ENCODE measurements around the gene FRY. TPM values are rescaled to one million over a fixed set of nuclear protein-coding genes. Genes with fewer than 3 reads are reported as not detected.

The FRY gene
- total RNA-seq, 1 donor from 2014 or later = 29.8 TPM

DNA sequence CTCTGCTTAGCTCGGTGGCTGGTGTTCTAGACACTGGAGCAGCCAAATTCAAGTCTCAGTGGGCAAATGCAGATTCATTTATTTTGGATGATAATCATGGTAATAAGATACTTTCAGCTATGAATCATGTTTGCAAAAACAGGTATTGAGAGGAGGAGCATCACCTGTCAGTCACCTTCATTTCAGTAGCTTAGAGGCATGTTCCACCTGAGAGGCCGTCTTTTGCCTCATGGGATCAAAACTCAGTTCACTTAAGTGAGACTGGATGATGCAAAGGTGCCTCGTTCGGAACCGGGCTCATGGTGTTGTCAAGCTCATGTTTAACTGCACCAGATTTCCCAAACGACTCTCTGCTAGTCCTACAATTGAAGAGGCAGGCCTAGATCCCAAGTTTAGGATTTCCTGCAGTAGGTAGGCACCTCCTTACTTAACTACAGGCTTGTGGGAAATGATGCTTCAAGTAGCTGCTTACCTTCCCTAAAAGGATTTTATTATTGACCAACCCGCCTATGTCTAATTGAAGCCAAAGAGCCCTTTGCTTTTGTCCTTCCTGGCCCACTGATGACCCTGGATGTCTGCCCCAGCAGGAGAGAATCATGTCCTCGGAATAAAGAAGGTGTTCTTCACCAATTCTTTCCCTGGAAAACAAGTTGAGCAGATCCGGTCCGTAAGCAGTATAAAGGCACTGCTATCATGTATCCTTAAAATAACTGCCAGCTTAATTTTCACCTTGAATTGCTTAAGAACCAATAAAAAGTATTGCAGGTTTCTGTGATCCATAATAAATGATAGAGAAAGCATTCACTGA, 223.5 kb downstream of the FRY start:
- DNase-seq (ENCODE audit: low read depth) = no peak

DNA sequence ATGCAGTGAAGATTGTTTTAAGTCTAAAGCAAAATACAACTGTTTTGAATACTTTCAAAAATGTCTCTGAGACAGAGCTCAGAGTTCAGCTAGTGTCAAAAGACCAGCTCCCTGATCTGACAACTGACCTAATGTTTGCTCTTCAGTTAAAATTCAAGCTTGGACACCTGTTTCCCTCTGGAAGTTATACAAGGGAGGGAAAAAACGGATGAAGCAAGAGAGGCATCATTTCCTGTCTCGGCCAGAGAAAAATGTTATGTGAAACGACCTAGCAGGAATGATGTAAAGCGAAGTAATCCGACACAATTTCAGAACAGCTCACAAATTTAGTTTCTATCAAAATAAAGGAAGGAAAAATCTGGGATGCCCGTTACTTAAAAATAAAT, 224.1 kb downstream of the FRY start:
- DNase-seq (ENCODE audit: low read depth) = no peak

DNA sequence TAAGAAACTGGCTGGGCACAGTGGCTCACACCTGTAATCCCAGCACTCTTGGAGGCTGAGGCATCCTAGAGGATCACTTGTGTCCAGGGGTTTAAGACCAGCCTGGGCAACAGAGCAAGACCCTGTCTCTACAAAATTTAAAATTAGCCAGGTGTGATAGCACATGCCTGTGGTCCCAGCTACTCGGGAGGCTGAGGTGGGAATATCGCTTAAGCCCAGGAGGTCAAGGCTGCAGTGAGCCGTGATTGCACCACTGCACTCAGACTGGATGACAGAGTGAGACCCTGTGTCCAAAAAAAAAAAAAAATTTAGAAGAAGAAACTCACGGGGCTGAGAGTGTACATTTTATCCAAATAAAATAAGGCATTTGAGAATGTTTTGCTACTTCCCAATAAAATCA, 224.7 kb downstream of the FRY start:
- no peak for DNase-seq (ENCODE audit: low read depth)

DNA sequence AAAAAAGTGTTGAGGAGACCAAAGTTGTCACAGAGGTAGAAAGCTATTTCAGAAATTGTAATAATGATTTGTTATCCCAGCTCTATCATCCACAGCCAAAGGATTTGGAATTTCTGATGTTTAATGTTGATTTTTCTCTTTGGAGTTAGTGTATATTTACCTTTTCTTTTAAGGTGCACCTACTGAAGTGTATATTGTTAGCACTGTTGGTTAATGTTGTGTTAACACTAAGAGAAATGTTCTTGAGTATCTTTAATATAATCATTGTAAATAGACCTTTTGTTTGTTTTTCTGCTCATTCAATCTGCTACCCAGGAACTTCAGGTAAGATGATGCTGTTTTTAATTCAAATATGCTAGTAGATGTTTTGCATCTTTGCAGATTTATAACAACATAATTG, 226.1 kb downstream of the FRY start:
- no peak for DNase-seq (ENCODE audit: low read depth)

DNA sequence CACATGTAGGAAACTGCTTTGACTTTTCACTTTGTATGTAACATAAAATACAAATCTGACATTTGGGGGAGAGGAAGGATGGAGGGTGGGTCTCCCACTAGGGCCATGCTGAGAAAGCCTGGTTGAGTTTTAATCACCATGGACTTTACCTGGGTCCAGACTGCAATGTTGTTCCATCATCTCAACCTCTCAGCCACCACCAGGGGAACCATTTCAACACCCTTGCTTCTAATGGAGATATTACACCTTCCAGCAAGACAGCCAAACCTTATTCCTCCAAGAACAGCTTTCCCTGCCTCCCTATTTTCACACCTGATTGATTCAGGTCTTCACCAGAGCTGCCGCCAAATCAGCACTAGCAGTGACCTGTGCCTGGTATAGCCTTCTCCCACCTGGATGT, 227.5 kb downstream of the FRY start:
- DNase-seq (ENCODE audit: low read depth) = no peak

DNA sequence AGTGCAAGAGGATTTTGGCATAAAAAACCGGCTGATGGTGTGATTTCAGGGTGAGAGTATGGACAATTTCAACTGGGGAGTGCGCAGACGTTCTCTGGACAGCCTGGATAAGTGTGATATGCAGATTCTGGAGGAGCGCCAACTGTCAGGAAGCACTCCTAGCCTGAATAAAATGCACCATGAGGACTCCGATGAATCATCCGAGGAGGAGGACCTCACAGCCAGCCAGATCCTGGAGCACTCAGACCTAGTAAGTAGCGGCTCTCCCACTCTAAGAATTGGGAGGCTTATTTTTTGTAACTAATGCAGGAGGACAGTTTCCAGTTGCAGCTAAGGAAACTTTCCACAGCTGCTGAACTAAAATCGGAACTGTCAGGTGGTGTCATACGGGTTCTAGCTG, 230.0 kb downstream of the FRY start:
- peak; percentile 86 for DNase-seq (ENCODE audit: low read depth)

DNA sequence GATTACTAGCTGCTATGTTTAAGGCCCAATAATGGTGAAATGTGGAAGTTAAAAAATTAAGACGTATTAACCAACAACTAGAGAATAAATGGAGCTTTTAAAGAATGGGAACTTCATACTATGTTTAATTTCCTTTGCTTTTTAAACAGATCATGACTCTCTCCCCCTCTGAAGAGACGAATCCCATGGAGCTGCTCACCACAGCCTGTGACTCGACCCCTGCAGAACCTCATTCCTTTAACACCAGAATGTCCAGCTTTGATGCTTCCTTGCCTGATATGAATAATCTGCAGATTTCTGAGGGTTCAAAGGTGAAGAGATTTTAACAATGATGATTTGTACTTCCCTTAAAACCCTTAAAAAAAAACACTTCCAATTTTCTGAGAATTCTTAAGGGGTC, 230.6 kb downstream of the FRY start:
- DNase-seq (ENCODE audit: low read depth) = peak; percentile 14

DNA sequence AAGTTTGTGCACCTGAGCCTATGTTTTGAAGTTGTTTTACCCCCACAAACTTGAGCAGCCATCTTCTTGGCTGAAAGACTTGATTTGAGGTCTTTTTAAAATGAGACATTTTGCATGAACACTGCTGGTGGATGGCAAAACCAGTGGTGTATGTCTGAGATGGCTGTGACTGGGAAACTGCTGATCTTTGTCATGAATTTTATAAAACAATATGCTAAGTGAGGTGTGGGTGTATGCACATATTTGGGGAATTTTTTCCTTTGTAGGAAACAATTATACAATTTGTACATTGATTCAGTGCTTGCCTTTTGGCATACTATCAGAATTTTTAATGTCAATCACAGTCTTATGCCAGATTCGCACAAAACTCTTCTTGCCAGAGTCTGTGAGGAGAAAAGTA, 231.0 kb downstream of the FRY start:
- no peak for DNase-seq (ENCODE audit: low read depth)

DNA sequence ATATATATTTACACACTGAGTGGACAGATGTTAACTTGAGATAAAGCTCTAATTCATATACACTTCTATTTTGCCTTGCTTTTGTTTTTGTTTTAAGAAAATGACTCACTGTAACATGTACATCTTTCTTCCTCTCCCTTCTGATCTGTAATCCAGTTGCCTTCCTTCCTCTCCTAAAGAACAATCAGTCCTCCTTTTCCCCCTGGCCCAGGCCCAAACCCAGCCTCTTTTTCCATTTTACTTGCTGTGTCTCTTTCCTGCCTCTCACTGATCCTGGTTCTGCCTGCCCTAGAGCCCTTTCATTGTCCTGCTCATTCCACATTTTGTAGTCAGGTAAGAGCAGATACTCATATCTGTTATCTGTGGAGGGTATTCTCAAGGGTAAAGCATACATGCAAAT, 232.8 kb downstream of the FRY start:
- no peak for DNase-seq (ENCODE audit: low read depth)

DNA sequence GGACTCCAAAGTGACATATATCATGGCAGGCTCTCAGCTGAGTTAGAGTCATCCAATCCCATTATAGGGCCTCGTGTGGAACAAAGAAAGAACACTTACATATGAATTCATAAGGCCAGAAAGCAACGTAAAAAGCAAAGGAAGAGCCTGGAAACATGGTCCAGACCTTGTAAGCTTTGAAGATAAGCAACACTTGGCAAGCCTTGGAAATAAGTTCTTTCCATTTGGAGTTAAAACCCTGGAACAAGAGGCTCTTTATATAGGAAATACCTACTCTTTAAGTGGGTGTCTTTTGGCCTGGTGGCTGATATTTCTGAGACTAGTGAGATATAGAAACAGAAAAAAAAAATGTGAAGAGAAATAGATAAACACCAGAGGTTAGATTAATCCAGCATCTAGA, 234.2 kb downstream of the FRY start:
- DNase-seq (ENCODE audit: low read depth) = no peak

DNA sequence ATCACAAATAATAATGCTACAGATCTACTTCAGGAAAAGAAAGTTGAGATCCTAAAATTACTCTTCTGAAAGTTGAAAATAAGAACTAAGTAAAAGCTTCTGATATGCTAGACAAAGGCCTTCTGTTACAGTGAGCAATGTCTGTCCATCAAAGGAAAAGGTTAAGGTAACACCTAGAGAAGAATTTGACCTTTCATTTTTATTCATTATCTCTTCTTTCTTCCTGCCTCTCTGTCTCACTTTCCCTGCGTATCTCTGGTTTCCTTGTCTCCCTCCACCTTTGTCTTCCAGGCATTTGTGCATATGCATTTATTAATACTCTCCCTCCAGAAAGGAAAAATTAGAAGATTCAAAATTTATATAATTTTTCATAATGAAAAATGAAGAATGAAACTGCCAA, 234.6 kb downstream of the FRY start:
- DNase-seq (ENCODE audit: low read depth) = no peak

DNA sequence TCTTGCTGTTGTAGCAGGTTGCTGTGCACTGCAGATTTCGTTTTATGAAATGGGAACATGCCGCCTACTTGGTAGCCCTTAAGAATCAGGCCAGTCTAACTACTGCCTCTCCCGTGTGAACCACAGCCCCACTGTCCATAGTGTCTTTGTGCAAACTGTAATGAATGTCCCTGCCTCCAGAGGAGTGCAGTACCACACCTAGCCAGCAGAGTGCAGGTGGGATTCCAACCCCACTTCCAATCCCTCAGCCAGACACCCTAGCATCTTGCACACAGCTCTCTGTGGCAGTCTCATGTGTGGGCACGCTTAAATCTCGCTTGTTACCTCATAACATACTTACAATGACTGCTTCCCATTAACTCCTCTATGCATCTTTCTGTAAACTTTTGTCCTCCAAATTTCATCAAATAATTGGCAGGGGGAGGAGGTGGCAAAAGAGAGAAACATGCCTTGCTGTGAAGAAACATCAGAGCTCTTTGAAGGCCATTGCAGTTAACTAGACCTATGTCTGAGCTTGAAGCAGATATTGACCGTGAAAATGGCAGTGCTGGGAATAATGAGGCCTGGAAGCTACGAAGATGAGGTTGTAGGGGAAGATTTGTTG, 236.4 kb downstream of the FRY start:
- no peak for DNase-seq (ENCODE audit: low read depth)

DNA sequence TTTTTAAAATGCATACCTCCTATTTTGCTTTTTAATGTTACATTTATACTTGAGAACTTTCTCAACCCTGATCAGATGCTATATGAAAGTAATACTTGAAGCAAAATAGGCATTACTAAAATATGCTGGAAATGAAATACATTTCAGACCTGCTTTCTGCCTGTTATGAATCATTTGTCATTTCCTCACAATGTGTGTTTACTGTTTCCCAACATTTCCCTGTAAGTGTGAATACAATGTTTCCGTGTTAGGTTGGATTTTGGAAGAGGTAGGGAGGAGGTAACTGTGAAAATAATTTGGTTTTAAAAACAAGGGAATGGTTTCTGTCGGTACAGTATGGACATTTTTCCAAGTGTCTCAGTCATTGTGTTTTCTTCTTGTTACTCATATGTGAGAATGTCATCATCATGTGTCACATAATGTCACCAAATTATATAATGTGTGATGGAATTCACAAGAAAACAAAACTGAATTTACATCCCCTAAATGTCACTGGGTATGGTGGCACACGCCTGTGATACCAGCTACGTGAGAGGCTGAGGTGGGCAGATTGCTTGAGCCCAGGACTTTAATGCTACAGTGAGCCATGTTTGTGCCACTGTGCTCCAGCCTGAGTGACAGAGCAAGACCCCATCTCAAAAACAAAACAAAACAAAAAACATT, 240.6 kb downstream of the FRY start:
- DNase-seq (ENCODE audit: low read depth) = no peak

DNA sequence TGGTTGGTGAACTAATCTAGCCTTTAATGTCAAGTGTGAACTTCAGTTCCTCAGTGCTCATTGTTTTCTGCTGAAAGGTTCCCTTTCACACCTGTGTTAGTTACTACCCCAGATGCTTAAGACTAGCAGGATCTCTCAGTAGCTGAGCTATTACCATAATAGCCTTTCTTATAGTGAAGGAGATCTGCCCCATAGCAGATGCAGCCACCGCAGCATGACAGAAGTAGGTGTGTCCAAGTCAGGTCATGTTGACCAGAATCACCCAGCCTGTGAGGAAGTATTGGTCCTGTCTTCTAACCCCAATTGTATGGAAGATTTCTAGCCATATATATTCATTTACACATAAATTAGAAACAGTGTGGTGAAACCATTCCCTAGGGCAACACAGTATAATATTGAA, 246.3 kb downstream of the FRY start:
- DNase-seq (ENCODE audit: low read depth) = no peak

DNA sequence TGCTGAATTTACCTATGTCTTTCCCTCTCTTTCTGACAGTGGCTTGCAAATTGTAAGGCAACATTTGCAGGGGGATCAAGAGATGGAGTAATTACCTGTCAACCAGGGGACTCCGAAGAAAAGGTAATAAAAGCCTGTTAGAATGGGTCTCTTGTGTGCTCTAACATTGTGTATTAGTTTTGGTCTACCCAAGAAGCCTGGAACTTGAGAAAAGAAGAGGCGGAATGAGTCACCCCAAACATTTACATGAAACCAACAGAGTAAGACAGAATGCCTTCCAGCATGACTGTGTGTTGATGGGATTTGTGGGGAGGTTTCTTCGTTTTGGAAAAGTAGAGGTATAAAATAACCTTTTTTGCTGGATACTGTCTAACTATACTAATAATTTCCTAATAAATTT, 246.9 kb downstream of the FRY start:
- DNase-seq (ENCODE audit: low read depth) = peak; percentile 26

DNA sequence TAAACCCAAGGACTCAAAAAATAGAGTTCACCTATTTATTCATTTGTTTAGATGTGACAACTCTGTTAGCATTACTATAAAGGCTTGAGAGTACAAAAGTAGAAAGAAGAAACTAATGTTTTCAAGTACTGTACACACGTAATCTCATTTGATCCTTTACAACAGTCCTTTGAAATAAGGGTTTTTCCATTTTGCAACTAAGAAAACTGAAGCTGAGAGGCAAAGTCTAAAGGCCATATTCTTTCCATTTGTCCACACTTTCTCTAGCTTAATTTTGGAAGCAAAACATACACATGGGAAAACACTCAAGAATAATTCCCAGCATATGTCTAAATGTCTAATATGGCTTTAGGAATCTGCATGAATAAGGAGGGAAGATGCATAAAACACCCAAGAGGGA, 249.5 kb downstream of the FRY start:
- DNase-seq (ENCODE audit: low read depth) = no peak

DNA sequence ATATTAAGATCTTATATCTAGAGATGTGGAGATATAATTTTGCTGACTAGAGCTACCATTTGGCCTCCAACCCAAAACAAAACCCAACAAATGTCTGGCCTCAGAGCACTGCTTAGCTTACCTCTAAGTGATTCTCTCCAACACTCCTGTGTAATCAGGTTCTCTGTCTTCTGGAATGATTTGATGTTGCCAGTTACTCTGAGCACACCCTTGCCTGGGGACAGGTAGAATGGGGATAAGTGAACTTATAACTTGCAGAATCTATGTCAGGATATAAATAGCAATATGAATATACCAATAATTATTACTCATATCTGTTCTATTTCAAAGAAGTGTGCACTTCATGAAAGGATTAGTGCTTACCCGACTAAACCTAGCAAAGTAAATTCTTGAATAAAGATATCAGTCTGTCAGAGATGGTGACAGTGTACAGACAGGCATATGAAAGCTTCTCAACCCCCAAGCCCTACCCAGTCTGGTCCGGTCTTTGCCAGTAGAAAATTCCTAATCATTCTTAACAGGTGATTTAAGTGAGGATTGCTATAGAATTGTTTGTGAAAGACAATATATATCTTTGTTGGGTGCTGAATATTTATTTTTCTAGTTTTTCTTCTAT, 250.6 kb downstream of the FRY start:
- DNase-seq (ENCODE audit: low read depth) = no peak

DNA sequence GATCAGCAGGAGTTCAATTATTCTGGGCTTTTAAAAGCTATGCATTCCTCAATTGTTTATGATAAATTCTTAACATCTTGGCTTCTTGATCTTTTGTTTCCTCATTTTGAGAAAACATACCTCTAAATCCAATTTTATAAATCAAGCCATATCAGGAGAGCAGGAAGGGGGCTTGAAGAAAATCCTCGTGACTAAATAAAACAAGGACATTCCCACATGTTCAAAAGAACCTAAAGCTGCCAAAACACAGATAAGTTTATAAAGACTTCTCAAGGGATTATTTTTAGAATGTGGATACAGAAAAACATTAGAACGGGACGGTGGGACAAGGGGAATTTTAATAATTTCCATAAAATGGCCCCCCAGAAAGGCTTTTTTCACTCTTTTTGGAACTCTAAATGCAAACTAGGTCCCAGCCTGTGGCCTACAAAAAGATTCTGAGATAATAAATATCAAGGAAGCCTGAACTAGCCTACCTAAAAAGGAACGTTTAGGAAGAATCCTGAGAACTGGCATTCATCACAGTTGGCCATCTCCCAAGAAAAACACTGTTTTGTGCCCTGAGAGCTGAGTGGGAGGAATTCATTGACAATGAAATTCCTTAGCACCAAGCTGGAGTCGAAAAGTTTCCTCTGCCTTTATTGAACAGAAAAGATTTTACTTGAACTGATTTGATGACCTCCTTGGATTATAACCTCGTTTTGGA, 253.5 kb downstream of the FRY start:
- DNase-seq (ENCODE audit: low read depth) = peak; percentile 81

DNA sequence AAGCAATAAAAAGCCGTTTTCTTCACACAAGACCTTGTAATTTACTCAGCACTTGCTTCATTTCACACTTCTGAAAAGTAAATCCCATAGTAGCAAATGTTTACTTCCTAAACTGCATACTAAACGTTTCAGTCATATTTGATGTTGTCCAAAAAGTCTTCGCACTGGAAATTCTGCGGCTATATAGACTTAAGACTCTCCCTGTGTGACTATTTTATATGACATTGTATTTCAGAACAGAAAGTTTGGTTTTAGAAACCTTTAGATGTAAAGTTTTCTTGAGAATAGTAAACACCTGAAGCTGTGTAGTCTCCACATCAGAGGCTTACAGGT, 254.0 kb downstream of the FRY start:
- no peak for DNase-seq (ENCODE audit: low read depth)

DNA sequence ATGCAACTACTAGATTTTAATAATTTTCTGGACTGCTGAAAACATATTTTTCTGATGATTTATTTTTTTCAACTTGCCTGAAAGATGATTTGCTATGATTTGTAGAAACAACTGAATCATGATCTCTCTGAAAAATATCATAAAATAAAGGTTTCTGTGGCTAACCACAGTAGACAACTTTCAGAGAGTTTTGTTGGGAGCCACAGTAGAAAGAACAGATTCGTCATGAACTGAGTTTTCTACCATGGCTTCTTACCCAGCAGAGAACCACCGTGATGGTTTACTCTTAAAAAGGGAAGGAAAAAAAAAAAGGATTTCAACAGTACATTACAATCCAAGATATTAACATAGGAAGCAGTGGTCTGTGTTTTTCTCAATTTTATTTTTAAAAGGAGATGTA, 265.6 kb downstream of the FRY start:
- peak; percentile 37 for DNase-seq (ENCODE audit: low read depth)

DNA sequence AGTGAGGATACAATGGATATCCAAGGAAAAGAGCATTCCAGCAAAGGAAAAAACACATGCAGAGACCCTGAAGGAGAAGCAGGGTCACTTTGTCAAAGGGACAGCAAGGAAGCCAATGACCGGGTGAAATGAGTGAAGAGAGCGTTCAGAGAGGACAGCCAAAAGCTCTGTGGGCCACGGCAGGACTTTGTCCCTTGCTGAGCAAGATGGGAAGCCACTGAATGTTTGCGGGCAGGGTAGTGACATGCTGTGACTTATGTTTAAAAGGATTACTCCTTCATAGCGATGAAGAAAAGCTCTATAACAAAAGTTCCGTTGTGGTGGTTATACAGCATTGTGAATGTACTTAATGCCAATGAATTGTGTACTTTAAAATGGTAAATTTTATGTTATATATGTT, 267.1 kb downstream of the FRY start:
- no peak for DNase-seq (ENCODE audit: low read depth)

DNA sequence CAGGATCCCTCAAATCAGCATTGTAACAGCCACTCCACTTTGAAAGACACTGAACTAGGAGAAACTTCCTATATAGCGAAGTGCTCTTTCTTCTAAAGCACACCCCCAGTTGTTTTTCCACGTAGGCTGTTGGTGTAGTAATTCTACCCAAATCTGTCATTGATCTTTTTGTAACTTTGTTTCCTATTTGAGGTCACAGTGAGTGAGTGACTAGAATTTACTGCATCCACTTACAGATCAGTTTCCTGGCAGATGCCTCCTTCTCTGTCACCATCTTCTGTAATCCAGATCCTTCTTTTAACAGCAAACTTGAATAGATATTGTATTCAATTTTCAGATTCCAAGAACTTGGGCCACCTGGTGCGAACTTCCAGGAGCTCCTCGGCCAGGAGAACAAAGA, 268.3 kb downstream of the FRY start:
- no peak for DNase-seq (ENCODE audit: low read depth)
